Measurements from ENCODE around the gene CHN1.

DNA sequence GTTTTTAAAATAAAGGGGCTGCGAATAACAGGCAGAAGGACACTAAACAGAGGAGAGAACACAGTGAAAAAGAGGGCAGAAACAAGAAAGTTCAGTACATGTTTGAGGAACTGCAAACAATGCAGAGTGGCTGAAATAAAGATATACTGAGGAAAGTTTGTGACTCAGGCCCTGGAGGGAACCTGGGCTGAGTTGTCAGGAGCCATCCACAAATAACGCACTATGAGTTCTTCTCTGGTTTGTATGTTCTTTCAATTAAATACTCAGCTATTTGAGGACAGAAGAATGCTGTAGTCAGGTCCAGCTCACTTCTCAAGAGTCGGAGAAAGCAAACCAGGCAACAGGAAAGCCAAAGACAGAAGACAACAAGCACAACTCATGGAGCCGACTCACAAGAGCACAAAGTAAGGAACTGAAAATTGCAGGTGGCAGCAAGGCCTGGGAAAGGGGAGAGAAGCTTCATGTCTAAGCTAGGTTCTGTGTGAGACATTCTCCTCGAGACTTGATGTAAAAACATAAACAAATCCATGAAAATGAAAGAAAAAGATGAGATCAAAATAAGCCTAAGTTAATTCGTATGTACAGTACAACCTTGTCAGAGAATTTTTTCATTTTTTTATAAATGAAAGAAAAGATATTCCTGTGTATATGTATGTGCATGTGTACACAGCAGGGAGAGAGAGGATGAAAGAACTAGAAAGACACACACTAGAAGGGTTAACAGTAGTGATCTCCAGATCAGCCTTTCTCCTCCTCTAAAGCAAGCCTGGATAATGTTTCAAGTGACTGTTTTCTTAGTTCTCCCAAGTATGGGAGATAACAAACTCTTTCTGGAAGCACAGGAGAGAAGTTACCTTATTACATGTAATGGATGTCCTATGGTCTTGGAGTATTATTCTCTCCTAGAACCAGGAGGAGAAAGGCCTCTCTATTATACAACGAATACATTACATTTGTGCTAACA, 41.5 kb downstream of the CHN1 start:
- TF ChIP-seq, protein P1, sequence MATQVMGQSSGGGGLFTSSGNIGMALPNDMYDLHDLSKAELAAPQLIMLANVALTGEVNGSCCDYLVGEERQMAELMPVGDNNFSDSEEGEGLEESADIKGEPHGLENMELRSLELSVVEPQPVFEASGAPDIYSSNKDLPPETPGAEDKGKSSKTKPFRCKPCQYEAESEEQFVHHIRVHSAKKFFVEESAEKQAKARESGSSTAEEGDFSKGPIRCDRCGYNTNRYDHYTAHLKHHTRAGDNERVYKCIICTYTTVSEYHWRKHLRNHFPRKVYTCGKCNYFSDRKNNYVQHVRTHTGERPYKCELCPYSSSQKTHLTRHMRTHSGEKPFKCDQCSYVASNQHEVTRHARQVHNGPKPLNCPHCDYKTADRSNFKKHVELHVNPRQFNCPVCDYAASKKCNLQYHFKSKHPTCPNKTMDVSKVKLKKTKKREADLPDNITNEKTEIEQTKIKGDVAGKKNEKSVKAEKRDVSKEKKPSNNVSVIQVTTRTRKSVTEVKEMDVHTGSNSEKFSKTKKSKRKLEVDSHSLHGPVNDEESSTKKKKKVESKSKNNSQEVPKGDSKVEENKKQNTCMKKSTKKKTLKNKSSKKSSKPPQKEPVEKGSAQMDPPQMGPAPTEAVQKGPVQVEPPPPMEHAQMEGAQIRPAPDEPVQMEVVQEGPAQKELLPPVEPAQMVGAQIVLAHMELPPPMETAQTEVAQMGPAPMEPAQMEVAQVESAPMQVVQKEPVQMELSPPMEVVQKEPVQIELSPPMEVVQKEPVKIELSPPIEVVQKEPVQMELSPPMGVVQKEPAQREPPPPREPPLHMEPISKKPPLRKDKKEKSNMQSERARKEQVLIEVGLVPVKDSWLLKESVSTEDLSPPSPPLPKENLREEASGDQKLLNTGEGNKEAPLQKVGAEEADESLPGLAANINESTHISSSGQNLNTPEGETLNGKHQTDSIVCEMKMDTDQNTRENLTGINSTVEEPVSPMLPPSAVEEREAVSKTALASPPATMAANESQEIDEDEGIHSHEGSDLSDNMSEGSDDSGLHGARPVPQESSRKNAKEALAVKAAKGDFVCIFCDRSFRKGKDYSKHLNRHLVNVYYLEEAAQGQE (IDR thresholded peaks at IDR 0.05; ENCODE audit: insufficient read depth in 1 of 2, low read depth in 2 of 2, low read length in 2 of 2), result no peak
- TF ChIP-seq SIN3A (IDR thresholded peaks at IDR 0.05; ENCODE audit: borderline replicate concordance, insufficient read depth, low read length) (no peak), POLR2AphosphoS5 (IDR thresholded peaks at IDR 0.05; ENCODE audit: low read depth, low read length) (no peak), TAF1 (IDR thresholded peaks at IDR 0.05; ENCODE audit: borderline replicate concordance, insufficient read depth, low read length) (no peak)
